Measurements from ENCODE around the gene CHRDL2.

The CHRDL2 gene

DNA sequence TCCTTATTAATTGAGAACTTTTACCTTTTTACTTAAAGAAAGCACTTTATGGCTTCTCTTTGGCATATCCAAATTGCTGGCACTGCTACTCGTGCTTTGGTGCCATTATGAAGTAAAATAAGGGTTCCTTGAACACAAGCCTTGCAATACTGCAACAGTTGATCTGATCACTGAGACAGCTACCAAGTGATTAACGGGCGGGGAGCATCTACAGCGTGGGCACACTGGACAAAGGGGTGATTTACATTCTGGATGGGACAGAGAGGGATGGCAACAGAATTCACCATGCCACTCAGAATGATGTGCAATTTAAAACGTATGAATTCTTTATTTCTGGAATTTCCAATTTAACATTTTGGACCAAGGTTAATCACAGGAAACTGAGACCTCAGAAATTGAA lies 7.7 kb downstream of the CHRDL2 start:
- Histone ChIP-seq H3K27me3 (ENCODE audit: control insufficient read depth, insufficient read depth, low read length) (peaks cover 33% of the 10 kb centered on the region), H3K36me3 (ENCODE audit: control insufficient read depth, insufficient read depth, low read length) (no peaks in the 10 kb centered on the region), H3K9me3 (ENCODE audit: control insufficient read depth, insufficient read depth, low read length) (no peaks in the 10 kb centered on the region), H3K4me3 (ENCODE audit: low read depth, low read length) (no peak overlapping the region), H3K4me1 (ENCODE audit: control insufficient read depth, insufficient read depth, low read length) (peaks cover 9% of the 10 kb centered on the region), H3K9ac (ENCODE audit: low read depth, low read length) (no peak overlapping the region)

DNA sequence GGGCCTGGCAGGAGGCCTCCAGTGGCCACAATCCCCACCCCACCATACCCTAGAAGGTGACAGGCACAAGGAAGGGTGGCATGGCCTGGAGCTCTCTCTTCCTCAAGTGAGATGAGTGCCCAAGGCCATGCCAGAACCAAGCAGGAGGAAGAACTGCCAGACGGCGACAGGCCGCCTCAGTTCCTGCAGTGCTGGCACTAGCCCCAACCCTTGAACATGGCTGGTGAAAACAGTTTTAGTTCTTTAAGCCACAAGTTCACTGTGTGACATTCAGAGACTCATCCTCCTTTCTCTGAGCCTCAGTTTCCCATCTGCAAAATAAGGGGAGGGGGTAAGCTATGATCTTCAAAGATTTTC lies 9.8 kb downstream of the CHRDL2 start:
- Histone ChIP-seq H3K9me3 (ENCODE audit: control insufficient read depth, insufficient read depth, low read length) (no peaks in the 10 kb centered on the region), H3K4me1 (ENCODE audit: control insufficient read depth, insufficient read depth, low read length) (peaks cover 9% of the 10 kb centered on the region), H3K9ac (ENCODE audit: low read depth, low read length) (no peak overlapping the region), H3K4me3 (ENCODE audit: low read depth, low read length) (no peak overlapping the region), H3K27me3 (ENCODE audit: control insufficient read depth, insufficient read depth, low read length) (peaks cover 19% of the 10 kb centered on the region), H3K36me3 (ENCODE audit: control insufficient read depth, insufficient read depth, low read length) (no peaks in the 10 kb centered on the region)

DNA sequence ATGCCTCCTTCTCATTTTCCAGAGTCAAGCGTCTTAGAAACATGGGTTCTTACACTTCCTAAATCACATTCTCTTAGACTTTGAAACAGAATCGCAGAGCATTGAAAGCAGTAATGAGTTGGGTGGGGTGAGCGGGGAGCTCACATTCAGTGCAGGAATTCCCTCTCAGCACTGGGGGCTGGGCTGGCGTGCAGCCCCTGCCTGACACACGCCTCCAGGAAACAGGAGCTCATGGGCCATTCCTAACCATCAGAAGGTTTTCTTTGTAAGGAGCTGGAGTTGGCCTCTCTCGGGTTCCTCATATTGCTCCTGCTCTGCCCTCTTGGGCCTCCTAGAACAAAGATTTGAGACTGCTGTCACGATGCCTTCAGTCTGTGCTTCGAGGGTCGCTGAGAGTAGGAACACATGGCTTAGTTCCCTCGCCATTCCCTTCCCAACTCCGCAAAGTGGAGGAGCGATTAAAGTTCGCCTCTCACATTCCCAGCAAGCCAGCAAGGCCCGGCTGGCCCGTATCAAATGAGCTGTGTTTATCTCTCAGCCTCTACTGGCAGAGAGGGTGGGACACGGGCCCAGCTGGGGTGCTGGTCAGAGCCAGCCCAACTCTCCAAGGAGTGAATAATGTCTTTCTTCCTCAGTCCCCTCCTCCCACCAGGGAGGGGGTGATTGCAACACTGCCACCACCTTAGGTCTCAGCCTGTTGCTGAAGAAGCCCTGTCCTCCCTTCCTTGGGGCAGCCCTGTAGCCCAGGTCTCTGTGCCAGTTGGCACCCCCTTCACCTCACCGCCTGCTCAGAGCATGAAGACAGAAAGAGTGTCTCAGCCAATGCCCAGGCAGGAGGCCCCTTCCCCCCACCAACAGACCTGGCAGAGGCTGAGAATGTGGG lies 10.4 kb downstream of the CHRDL2 start:
- Histone ChIP-seq H3K27me3 (ENCODE audit: control insufficient read depth, insufficient read depth, low read length) (peaks cover 19% of the 10 kb centered on the region), H3K36me3 (ENCODE audit: control insufficient read depth, insufficient read depth, low read length) (no peaks in the 10 kb centered on the region), H3K9ac (ENCODE audit: low read depth, low read length) (no peak overlapping the region), H3K4me3 (ENCODE audit: low read depth, low read length) (no peak overlapping the region), H3K9me3 (ENCODE audit: control insufficient read depth, insufficient read depth, low read length) (no peaks in the 10 kb centered on the region), H3K4me1 (ENCODE audit: control insufficient read depth, insufficient read depth, low read length) (peaks cover 9% of the 10 kb centered on the region)

DNA sequence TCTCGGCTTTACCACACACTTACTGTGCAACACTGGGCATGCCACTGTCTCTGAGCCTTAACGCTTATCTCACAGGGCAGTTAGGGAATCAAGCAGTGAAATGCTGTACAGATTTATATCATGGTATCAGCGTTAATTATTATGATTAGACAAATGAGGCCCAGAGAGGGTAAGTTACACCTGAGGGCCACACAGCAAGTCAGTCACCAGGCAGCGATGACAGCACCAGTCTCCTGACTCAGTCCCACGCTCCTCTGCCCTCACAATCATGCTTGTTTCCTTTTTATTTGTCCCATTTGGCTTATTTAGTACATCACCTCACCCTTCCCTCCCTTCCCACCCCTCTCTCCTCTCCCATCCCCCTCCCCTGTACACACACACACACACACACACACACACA lies 12.2 kb downstream of the CHRDL2 start:
- H3K36me3 ChIP-seq (ENCODE audit: control insufficient read depth, insufficient read depth, low read length) = no peaks in the 10 kb centered on the region
- no peaks in the 10 kb centered on the region for H3K9me3 ChIP-seq (ENCODE audit: control insufficient read depth, insufficient read depth, low read length)
- no peak overlapping the region for H3K4me3 ChIP-seq (ENCODE audit: low read depth, low read length)
- H3K27me3 ChIP-seq (ENCODE audit: control insufficient read depth, insufficient read depth, low read length) = peaks cover 14% of the 10 kb centered on the region
- peaks cover 9% of the 10 kb centered on the region for H3K4me1 ChIP-seq (ENCODE audit: control insufficient read depth, insufficient read depth, low read length)
- H3K9ac ChIP-seq (ENCODE audit: low read depth, low read length) = no peak overlapping the region

DNA sequence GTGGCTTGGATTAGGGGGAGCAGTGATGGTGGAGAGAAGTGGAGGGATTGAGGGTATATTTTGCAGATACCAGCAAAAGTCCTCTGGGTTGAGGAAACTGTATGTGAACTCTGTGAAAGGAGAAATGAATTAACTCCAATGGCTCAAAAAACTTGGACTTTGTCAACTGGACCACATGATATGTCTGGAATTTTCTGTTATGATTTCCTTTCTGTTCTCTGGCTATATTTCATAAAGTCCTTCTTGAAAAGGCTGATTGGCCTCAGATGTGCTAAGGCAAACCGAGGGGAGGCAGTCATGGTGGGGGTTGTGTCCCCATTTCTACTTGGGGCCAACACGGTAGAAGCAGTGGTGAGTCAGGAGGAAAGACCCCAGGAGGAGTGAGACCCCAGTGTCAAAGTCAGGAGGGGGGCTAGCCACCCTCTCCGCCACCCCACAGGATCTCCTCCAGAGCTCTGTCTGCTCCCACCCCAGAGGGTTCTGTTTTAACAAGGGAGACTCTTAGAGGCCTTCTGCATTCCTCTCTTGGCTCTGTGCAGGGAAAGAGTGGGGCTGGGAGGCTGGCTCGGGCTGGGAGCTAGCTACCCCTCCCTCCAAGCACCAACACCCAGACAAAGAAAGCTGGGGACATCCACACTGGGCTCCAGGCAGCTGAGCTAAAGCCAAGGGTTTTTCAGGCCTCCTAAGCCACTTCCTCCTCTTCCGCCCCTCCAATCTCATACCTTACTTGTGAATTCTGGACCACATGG lies 13.8 kb downstream of the CHRDL2 start:
- H3K27me3 ChIP-seq (ENCODE audit: control insufficient read depth, insufficient read depth, low read length) = peaks cover 8% of the 10 kb centered on the region
- no peak overlapping the region for H3K4me3 ChIP-seq (ENCODE audit: low read depth, low read length)
- no peaks in the 10 kb centered on the region for H3K36me3 ChIP-seq (ENCODE audit: control insufficient read depth, insufficient read depth, low read length)
- no peaks in the 10 kb centered on the region for H3K9me3 ChIP-seq (ENCODE audit: control insufficient read depth, insufficient read depth, low read length)
- H3K4me1 ChIP-seq (ENCODE audit: control insufficient read depth, insufficient read depth, low read length) = peaks cover 9% of the 10 kb centered on the region
- no peak overlapping the region for H3K9ac ChIP-seq (ENCODE audit: low read depth, low read length)

GRCh38 chr11:74714904-74715303 lies 16.3 kb downstream of the CHRDL2 start:
- H3K36me3 ChIP-seq (ENCODE audit: control insufficient read depth, insufficient read depth, low read length) = no peaks in the 10 kb centered on the region
- H3K27me3 ChIP-seq (ENCODE audit: control insufficient read depth, insufficient read depth, low read length) = no peaks in the 10 kb centered on the region
- peaks cover 3% of the 10 kb centered on the region for H3K4me1 ChIP-seq (ENCODE audit: control insufficient read depth, insufficient read depth, low read length)
- no peaks in the 10 kb centered on the region for H3K9me3 ChIP-seq (ENCODE audit: control insufficient read depth, insufficient read depth, low read length)
- H3K4me3 ChIP-seq (ENCODE audit: low read depth, low read length) = no peak overlapping the region
- H3K9ac ChIP-seq (ENCODE audit: low read depth, low read length) = no peak overlapping the region

DNA sequence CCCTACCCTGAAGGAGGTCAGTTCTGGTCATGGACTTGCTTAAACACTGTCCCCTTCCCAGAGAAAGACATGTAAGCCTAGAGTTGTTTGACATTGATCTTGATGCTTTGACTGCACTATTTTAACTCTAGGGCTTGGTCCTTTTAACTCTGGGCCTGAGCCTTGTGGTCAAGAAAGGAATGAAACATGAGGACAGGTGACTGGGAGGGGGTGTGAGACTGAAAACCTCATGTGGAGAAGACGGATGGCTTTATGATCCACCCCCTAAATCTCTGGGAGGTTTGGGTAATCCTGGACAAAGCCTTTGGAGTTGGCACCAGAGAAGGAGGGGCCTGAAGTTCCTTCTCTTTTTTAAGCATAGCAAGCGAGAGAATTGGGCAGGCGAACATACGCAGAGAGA lies 17.5 kb downstream of the CHRDL2 start:
- no peaks in the 10 kb centered on the region for H3K9me3 ChIP-seq (ENCODE audit: control insufficient read depth, insufficient read depth, low read length)
- no peaks in the 10 kb centered on the region for H3K27me3 ChIP-seq (ENCODE audit: control insufficient read depth, insufficient read depth, low read length)
- peaks cover 3% of the 10 kb centered on the region for H3K4me1 ChIP-seq (ENCODE audit: control insufficient read depth, insufficient read depth, low read length)
- no peaks in the 10 kb centered on the region for H3K36me3 ChIP-seq (ENCODE audit: control insufficient read depth, insufficient read depth, low read length)
- H3K4me3 ChIP-seq (ENCODE audit: low read depth, low read length) = no peak overlapping the region
- H3K9ac ChIP-seq (ENCODE audit: low read depth, low read length) = no peak overlapping the region

GRCh38 chr11:74710281-74710938 lies 20.8 kb downstream of the CHRDL2 start:
- no peak overlapping the region for H3K9ac ChIP-seq (ENCODE audit: low read depth, low read length)
- peaks cover 2% of the 10 kb centered on the region for H3K36me3 ChIP-seq (ENCODE audit: control insufficient read depth, insufficient read depth, low read length)
- no peak overlapping the region for H3K4me3 ChIP-seq (ENCODE audit: low read depth, low read length)
- no peaks in the 10 kb centered on the region for H3K9me3 ChIP-seq (ENCODE audit: control insufficient read depth, insufficient read depth, low read length)
- H3K4me1 ChIP-seq (ENCODE audit: control insufficient read depth, insufficient read depth, low read length) = peaks cover 3% of the 10 kb centered on the region
- no peaks in the 10 kb centered on the region for H3K27me3 ChIP-seq (ENCODE audit: control insufficient read depth, insufficient read depth, low read length)

- no peaks in the 10 kb centered on the region for H3K9me3 ChIP-seq (ENCODE audit: control insufficient read depth, insufficient read depth, low read length)
- H3K4me1 ChIP-seq (ENCODE audit: control insufficient read depth, insufficient read depth, low read length) = peaks cover 3% of the 10 kb centered on the region
- peaks cover 2% of the 10 kb centered on the region for H3K36me3 ChIP-seq (ENCODE audit: control insufficient read depth, insufficient read depth, low read length)
- no peak overlapping the region for H3K9ac ChIP-seq (ENCODE audit: low read depth, low read length)
- H3K4me3 ChIP-seq (ENCODE audit: low read depth, low read length) = no peak overlapping the region
- H3K27me3 ChIP-seq (ENCODE audit: control insufficient read depth, insufficient read depth, low read length) = no peaks in the 10 kb centered on the region
Observed at GRCh38 chr11:74709175-74709574, 22.1 kb downstream of the CHRDL2 start.

- Histone ChIP-seq H3K9me3 (ENCODE audit: control insufficient read depth, insufficient read depth, low read length) (no peaks in the 10 kb centered on the region), H3K4me1 (ENCODE audit: control insufficient read depth, insufficient read depth, low read length) (peaks cover 3% of the 10 kb centered on the region), H3K4me3 (ENCODE audit: low read depth, low read length) (no peak overlapping the region), H3K9ac (ENCODE audit: low read depth, low read length) (no peak overlapping the region), H3K36me3 (ENCODE audit: control insufficient read depth, insufficient read depth, low read length) (peaks cover 5% of the 10 kb centered on the region), H3K27me3 (ENCODE audit: control insufficient read depth, insufficient read depth, low read length) (no peaks in the 10 kb centered on the region)
Observed at GRCh38 chr11:74707602-74708510, 23.4 kb downstream of the CHRDL2 start.

GRCh38 chr11:74707182-74707581 lies 24.0 kb downstream of the CHRDL2 start:
- Histone ChIP-seq H3K27me3 (ENCODE audit: control insufficient read depth, insufficient read depth, low read length) (no peaks in the 10 kb centered on the region), H3K36me3 (ENCODE audit: control insufficient read depth, insufficient read depth, low read length) (peaks cover 5% of the 10 kb centered on the region), H3K9me3 (ENCODE audit: control insufficient read depth, insufficient read depth, low read length) (no peaks in the 10 kb centered on the region)

More at GRCh38 chr11:74707182-74707581, 24.0 kb downstream of the CHRDL2 start:
- no peak overlapping the region for H3K9ac ChIP-seq (ENCODE audit: low read depth, low read length)
- no peak overlapping the region for H3K4me3 ChIP-seq (ENCODE audit: low read depth, low read length)
- peaks cover 6% of the 10 kb centered on the region for H3K4me1 ChIP-seq (ENCODE audit: control insufficient read depth, insufficient read depth, low read length)

Data from iPS-15b (cell line).